ENCODE results near the gene ZNF837.

GRCh38 chr19:58397533-58398037, 16.8 kb upstream of the ZNF837 start:
- no peak for TF ChIP-seq MAX (IDR thresholded peaks at IDR 0.05; ENCODE audit: low read depth, low read length)
- no peak for TF ChIP-seq CTCF (IDR thresholded peaks at IDR 0.05; ENCODE audit: low read depth, low read length)
- TF ChIP-seq POLR2A (IDR thresholded peaks at IDR 0.05; ENCODE audit: extremely low read depth, insufficient read length): no peak
